Mesodermal cell (in vitro differentiated cells): ENCODE data around the gene MEAK7.

Experiments used
- H3K27ac ChIP-seq: 2 replicates; pipeline ENCODE4 v1.7.0; 2013; ENCODE audit warnings: mild to moderate bottlenecking, low read depth, low read length, moderate library complexity; ENCODE audit not compliant: severe bottlenecking
- H3K36me3 ChIP-seq: 2 replicates; pipeline ENCODE4 v1.7.1; 2013; ENCODE audit warnings: mild to moderate bottlenecking, low read length, moderate library complexity; ENCODE audit not compliant: control insufficient read depth, insufficient read depth
- H3K4me1 ChIP-seq: one replicate; pipeline ENCODE4 v1.7.1; 2013; ENCODE audit warnings: mild to moderate bottlenecking, low read length; ENCODE audit not compliant: insufficient read depth, control insufficient read depth, poor library complexity, severe bottlenecking
- H3K4me3 ChIP-seq: 2 replicates; pipeline ENCODE4 v1.7.0; 2013; ENCODE audit warnings: low read length, control low read depth, mild to moderate bottlenecking; ENCODE audit not compliant: insufficient read depth, poor library complexity, severe bottlenecking; ENCODE audit errors: extremely low read depth
- H3K9me3 ChIP-seq: 2 replicates; pipeline ENCODE4 v1.7.1; 2013; ENCODE audit warnings: mild to moderate bottlenecking, low read length, moderate library complexity; ENCODE audit not compliant: control insufficient read depth
- WGBS, 2 experiments: methylation state at CpG; one replicate each; pipeline ENCODE4 v1.1.5; 2013; ENCODE audit warnings: missing lambda C conversion rate in 2 of 2; ENCODE audit not compliant: insufficient coverage in 2 of 2; 5-methylcytosine and 5-hydroxymethylcytosine counted together

Gene MEAK7

DNA sequence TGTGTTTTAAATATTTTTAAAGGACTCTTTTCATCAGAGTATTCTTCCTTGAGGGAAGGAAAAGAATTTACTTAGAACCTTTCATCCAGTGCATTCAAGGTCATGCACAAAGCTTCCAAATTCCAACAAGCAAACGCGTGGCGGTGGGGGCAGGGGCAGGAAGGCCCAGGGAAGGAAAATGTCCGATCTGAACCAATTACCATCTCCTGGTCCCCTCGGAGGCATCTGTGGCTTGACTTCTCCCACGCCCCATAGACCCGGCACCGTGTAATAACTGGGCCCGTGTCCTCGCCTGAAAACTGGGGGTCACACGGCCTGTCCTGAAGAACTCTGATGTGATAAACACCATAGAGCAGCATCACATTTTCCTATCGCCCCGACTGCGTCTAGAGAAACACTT lies 18.3 kb downstream of the MEAK7 start:
- Histone ChIP-seq H3K27ac (no peak overlapping the region), H3K4me1 (no peaks in the 10 kb centered on the region), H3K4me3 (no peak overlapping the region), H3K36me3 (peaks cover 71% of the 10 kb centered on the region), H3K9me3 (no peaks in the 10 kb centered on the region)
- 89 to 92% methylated on average over 14 of the region's 14 CpGs for WGBS, 2 experiments

DNA sequence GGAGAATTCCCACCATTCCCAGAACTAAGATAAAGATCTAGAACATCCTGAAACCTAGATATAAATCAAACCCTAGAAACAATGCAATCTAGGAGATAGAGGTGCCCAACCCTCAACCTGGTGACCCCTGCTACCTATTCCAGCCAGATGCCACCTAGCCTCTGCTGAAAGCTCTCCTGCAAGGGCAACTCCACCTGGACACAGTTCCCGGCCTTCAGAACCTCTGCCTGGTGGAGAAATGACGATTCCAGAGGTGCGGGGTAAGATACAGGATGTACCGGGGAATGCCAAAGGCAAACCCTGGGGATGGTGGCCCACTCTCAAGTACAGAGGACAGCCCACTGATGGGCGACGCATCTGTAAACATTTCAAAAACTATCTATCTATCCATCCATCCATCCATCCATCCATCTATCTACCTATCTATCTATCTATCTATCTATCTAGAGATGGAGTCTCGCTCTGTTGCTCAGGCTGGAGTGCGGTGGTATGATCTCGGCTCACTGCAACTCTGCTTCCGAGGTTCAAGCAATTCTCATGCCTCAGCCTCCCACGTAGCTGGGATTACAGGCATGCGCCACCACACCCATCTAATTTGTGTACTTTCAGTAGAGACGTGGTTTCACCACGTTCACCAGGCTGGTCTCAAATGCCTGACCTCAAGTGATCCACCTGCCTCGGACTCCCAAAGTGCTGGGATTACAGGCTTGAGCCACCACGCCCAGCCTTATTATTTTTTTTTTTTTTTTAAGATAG lies 19.0 kb downstream of the MEAK7 start:
- Histone ChIP-seq H3K9me3 (no peaks in the 10 kb centered on the region), H3K36me3 (peaks cover 73% of the 10 kb centered on the region), H3K4me3 (no peak overlapping the region), H3K27ac (no peak overlapping the region), H3K4me1 (no peaks in the 10 kb centered on the region)
- 87 to 89% methylated on average over 9 to 11 of the region's 16 CpGs for WGBS, 2 experiments

DNA sequence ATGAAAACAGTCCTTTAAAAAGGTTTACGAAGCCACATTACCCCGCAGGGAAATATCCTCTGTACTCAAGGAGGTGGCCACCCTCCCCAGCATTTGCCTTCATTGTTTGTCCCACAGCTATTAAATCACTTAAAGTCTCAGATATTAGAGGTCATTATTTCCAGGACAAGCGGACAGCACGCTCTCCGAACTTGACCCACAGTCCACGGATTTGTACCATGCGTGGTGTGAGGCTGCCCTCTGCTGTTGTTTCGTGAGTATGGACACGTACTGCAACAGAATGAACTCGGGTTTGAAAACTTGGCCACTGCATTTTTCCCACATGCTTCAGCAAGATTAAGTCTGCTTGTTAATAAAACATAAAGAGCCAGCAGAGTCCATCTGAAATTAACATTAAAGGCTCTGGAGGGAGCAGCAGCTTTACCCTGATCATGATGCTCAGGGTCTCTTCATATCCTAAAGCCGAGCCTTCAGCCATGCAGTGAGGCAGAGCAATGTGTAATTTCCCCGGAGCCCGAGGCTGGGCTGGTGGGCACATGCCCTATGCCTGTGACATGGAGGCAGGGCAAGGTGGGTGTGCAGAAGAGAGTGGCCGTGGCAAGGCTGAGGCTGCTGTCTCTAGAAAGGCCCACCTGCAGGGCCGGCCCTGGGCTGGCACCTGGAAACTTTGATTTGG lies 19.7 kb downstream of the MEAK7 start:
- H3K36me3 ChIP-seq = peaks cover 72% of the 10 kb centered on the region
- no peaks in the 10 kb centered on the region for H3K4me1 ChIP-seq
- H3K27ac ChIP-seq = no peak overlapping the region
- 78 to 82% methylated on average over 14 to 15 of the region's 15 CpGs for WGBS, 2 experiments
- H3K9me3 ChIP-seq = no peaks in the 10 kb centered on the region
- no peak overlapping the region for H3K4me3 ChIP-seq

DNA sequence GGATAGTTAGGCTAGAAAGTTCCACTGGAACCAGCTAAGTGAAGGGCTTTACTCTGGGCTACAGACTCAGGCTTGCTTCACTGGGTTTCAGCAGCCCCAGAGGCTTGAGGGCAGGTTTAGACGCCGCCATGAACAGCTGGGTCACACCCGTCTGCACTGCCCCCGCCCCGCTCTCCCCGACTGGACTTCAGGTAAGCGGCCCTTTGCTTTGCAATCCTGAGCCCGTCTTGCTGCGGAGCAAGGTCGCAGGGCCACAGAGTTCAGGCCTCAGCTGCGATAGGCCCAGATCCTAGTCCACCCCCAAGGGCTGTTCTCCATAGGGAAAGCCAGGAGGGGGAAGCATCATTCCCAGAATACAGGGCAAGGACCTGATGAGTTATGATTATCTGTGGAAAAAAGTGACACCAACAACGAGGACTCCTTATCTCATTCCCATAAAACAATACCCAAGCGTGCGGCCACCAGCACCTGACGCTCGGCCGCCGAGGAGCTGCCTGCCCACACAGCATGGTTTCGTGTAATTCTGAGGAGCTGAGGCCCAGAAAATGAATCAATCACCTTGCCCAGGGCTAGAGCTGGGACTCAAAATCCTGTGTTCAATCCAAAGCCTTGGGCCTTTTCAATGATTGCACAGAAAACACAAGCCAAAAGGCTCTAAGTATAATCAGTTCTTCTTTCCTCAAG lies 20.4 kb downstream of the MEAK7 start:
- peaks cover 70% of the 10 kb centered on the region for H3K36me3 ChIP-seq

DNA sequence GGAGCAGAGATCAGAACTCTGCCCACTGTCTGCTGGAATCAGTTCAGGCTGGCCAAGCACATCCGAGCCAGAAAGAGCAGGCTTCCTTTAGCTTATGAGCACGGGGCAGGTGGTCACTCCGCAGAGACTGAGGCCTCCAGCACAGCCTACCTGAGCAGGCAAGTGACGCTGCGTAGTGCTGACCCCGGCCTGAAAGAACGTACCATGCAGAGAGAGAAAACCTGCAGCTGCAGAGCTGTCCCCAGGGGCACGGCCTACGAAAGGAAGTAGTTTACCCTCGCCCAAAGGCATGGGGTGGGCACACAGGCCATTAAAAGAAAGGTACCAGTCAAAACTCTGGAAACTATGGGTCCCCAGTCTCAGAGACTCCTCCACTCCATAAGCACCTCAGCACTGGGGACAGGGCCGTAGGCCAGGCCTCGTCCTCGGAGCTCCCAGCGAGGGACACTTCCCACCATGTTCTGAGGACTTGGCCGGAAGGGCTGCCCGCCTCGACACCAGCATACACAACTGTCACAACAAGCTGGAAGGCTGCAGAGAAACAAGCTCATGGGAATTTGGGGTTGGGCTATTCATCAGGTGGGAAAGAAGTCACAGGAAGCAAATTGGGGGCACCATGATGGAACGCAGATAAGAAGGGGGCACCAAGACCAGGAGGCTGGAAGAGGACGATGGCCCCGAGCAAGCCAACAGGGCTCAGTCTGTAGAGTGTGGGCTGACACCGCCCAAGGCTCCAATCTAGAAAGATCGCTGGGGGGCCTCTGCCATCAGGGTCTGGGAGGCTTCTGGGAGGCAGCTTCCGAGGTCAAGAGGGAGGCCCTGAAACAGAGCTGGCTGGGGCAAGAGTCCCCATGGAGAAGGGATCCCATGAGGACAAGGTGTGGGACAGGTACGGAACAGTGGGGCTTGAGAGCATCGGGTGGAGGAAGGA lies 21.2 kb downstream of the MEAK7 start:
- Histone ChIP-seq H3K4me1 (no peaks in the 10 kb centered on the region), H3K4me3 (no peak overlapping the region), H3K27ac (no peak overlapping the region), H3K36me3 (peaks cover 69% of the 10 kb centered on the region), H3K9me3 (no peaks in the 10 kb centered on the region)
- WGBS, 2 experiments = 96 to 97% methylated on average over 18 to 19 of the region's 25 CpGs

More for the DNA sequence above, 20.4 kb downstream of the MEAK7 start:
- no peaks in the 10 kb centered on the region for H3K4me1 ChIP-seq
- 94 to 95% methylated on average over 15 to 19 of the region's 19 CpGs for WGBS, 2 experiments
- H3K4me3 ChIP-seq = no peak overlapping the region
- H3K27ac ChIP-seq = no peak overlapping the region
- no peaks in the 10 kb centered on the region for H3K9me3 ChIP-seq

DNA sequence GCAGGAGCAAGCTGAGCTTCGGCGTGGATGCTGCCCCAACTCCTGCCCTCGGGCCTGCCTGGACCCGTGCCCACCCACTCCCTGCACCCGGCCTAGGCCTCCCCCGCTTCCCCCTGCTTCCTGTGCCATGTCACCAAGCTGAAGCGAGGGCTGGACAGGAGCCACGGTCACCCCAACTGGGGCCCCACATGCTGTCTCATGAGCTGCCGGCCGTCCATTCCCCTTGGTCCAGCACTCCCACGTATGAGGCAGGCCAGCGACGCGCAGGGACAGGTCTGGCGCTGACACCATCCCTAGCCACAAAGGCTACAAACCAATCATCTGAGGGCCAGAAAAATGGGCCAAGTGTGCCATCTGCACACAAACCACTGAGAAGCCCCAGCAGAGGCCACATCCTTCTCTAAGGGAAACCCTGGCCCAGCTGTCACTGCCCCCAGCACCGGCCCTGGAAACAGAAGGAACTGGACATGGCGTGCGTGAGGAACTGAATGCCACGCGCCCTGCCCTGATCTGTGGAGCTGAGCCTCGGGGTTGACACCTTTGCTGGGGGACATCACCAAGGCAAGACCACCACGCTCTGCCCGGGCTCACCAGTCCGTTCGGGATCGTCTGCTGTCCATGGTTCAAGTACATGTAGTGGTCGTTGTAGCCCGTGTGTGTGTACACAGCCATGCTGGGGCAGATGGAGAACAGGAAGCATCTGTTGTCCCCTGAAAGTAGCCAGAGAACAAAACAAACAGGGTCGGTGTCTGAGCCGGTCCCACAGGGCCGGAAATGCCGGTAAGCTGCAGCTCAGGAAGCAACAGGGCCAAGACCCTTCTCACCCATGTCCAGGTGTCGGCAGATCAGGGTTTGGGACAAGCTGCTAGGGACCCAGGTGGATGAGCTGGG lies 22.2 kb downstream of the MEAK7 start:
- Histone ChIP-seq H3K27ac (no peak overlapping the region), H3K9me3 (no peaks in the 10 kb centered on the region), H3K4me3 (no peak overlapping the region), H3K36me3 (peaks cover 67% of the 10 kb centered on the region), H3K4me1 (no peaks in the 10 kb centered on the region)
- 95 to 96% methylated on average over 26 to 31 of the region's 33 CpGs for WGBS, 2 experiments

DNA sequence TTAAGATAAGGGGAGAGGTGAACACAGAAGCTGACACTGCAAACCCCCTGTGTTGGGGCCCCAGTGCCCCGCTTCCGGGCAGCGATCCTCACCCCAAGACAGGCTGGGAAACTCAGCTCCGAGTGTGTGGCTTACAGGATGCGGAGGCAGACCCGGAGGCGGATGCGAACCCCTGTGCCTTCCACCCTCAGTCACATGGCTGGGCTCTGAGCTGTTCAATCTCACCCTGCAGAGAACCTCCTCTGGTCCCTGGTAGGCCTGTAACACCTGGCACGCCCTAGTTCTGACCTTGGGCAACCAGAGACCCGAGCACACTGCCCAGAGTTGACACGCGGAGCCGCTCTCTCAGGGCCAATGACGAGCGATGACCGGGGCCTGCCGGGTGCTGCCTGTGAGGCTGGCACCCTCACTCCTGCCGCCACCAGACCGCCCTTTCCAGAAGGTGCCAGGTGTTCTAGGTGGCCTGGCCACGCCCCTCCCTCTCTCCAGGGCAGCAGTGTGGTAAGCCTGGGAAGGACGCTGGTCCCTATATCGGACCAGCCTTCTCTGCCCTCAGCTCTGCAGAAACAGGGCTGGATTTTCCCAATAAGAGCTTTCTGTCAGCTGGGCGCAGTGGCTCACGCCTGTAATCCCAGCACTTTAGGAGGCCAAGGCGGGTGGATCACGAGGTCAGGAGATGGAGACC lies 23.3 kb downstream of the MEAK7 start:
- Histone ChIP-seq H3K27ac (no peak overlapping the region), H3K9me3 (no peaks in the 10 kb centered on the region), H3K36me3 (peaks cover 64% of the 10 kb centered on the region), H3K4me1 (no peaks in the 10 kb centered on the region), H3K4me3 (no peak overlapping the region)
- 95 to 97% methylated on average over 24 of the region's 26 CpGs for WGBS, 2 experiments

DNA sequence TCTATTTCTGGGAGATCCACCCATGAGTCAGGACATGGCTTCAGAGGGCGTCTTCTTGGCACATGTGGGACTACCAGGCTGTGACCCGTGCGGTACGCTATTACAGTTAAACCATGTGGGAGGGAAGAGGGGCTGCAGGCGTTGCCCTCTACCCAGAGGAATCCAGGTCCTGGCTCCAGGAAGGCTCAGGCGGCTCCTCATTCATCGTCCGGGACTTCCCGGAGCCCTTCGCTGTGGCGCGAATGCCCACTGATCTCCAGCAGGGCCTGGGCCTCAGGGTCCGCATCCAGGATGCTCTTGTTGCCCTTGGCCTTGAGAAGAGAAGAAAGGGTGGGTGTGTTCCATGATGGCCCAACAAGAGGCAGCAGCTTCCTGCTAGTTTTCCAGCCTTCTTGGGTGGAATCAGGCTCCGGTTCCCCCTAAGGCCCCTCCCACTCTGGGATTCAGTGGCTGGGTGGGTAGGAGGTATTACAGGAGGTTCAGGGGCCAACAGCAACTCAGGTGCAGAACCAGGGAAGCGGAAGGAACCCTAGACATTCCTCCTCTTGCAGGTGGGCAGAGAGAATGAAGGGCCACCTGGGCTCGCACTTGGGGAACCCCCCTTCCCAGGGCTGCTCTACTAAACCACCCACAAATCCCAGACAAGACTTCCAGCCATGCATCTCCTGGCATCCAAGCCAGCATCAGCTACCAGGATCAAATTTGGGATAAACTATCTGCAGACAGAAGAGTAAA lies 24.6 kb downstream of the MEAK7 start:
- Histone ChIP-seq H3K36me3 (peaks cover 64% of the 10 kb centered on the region), H3K4me3 (no peak overlapping the region), H3K27ac (no peak overlapping the region), H3K9me3 (no peaks in the 10 kb centered on the region), H3K4me1 (no peaks in the 10 kb centered on the region)
- 90 to 97% methylated on average over 13 of the region's 16 CpGs for WGBS, 2 experiments
